HCT116 (cell line): ENCODE measurements around the gene CIB1. TPM values are rescaled to one million over a fixed set of nuclear protein-coding genes. Genes with fewer than 3 reads are reported as not detected.
A peak's percentile ranks its signal among the peaks of the same experiment; 100 is the strongest.

Experiments
- ATAC-seq: fragments of 200-7000 bp; cut with Tn5 transposase; 2 replicates; pipeline ENCODE4 v1.9.1; 2020; ENCODE audit warnings: mild to moderate bottlenecking, moderate library complexity
- BruUV-seq: library from RNA; stranded (reverse); fragments of 400-500 nt; replicated peaks from 2 replicates; lab custom pipeline; 2021; lab: Mats Ljungman, UMichigan
- CTCF ChIA-PET: fragments of 300-600 bp; sonication (Branson Sonifier 250); formaldehyde crosslinking; loops from one replicate; lab custom pipeline; 2021; ENCODE audit warnings: antibody characterized with exemption; lab: Charles Lee
- POLR2A ChIA-PET: fragments of 300-600, 350-600 bp; sonication (Branson Sonifier 250); formaldehyde crosslinking; loops from one replicate; lab custom pipeline; 2021; ENCODE audit warnings: antibody characterized with exemption; lab: Charles Lee
- RAD21 ChIA-PET, 2 experiments: fragments of 300-600 bp; sonication (Branson Sonifier 250); formaldehyde crosslinking; loops; one replicate each; lab custom pipeline; 2023; ENCODE audit warnings: low total read pairs in 2 of 2; ENCODE audit not compliant: uncharacterized antibody in 2 of 2, unreplicated experiment in 2 of 2, low non-redundant PET in 1 of 2; lab: Charles Lee
- DNase-seq: peaks from one replicate; pipeline ENCODE4 v3.0.0-alpha.2; 2010; ENCODE audit warnings: low read depth, low spot score
- H2AFZ ChIP-seq: fragments of 200-600 bp; shearing (Covaris generic), sonication (generic); 2 replicates; pipeline ENCODE4 v1.6.1; 2017; ENCODE audit warnings: low read depth, mixed run types, mixed read lengths, antibody characterized with exemption, low read length; ENCODE audit not compliant: poor library complexity, severe bottlenecking
- H3K27ac ChIP-seq: 2 replicates; pipeline ENCODE4 v1.5.1; 2012; ENCODE audit warnings: low read depth, low read length
- H3K27me3 ChIP-seq: fragments of 200-600 bp; sonication (generic); 2 replicates; pipeline ENCODE4 v1.6.1; 2016; ENCODE audit warnings: mixed run types, low read length, mixed read lengths; ENCODE audit not compliant: insufficient read depth
- H3K36me3 ChIP-seq, 2 experiments: fragments of 200-500 bp in 1 of 2; fragments of 200-600 bp in 1 of 2; sonication (Bioruptor generic) in 1 of 2; sonication (generic) in 1 of 2; 2 replicates each; pipeline versions ENCODE4 v1.5.1 to v1.6.1; 2014 to 2016; ENCODE audit warnings: low read length in 2 of 2, inconsistent platforms in 1 of 2, mixed read lengths in 1 of 2, mixed run types in 1 of 2; ENCODE audit not compliant: insufficient read depth in 2 of 2, control insufficient read depth in 1 of 2
- H3K4me1 ChIP-seq, 2 experiments: fragments of 200-600 bp in 1 of 2; sonication (generic) in 1 of 2; 2 replicates each; pipeline versions ENCODE4 v1.5.1 to v1.6.1; 2012 to 2017; ENCODE audit warnings: low read length in 2 of 2, inconsistent platforms in 1 of 2, mild to moderate bottlenecking in 1 of 2, mixed read lengths in 1 of 2, mixed run types in 1 of 2, moderate library complexity in 1 of 2; ENCODE audit not compliant: insufficient read depth in 2 of 2, control insufficient read depth in 1 of 2
- H3K4me2 ChIP-seq: fragments of 200-600 bp; sonication (generic); 2 replicates; pipeline ENCODE4 v1.6.1; 2017; ENCODE audit warnings: mixed run types, low read length, mixed read lengths
- H3K4me3 ChIP-seq, 2 experiments: fragments of 200-600 bp in 1 of 2; sonication (generic) in 1 of 2; replicated peaks in 1 of 2; 2 replicates each; pipeline ENCODE4 v1.5.1; 2011 to 2016; ENCODE audit warnings: low read length in 2 of 2, control low read depth in 1 of 2, low read depth in 1 of 2, mild to moderate bottlenecking in 1 of 2, mixed read lengths in 1 of 2, mixed run types in 1 of 2
- H3K79me2 ChIP-seq: fragments of 200-600 bp; sonication (generic); 2 replicates; pipeline ENCODE4 v1.6.1; 2017; ENCODE audit warnings: mild to moderate bottlenecking, mixed run types, low read length, moderate library complexity, mixed read lengths; ENCODE audit not compliant: insufficient read depth
- H3K9ac ChIP-seq: fragments of 200-600 bp; sonication (generic); 2 replicates; pipeline ENCODE4 v1.6.1; 2016; ENCODE audit warnings: low read length, mixed read lengths
- H3K9me2 ChIP-seq: fragments of 200-600 bp; sonication (generic), shearing (Covaris generic); 2 replicates; pipeline ENCODE4 v1.6.1; 2017; ENCODE audit warnings: mixed run types, mild to moderate bottlenecking, moderate library complexity; ENCODE audit not compliant: insufficient read depth
- H3K9me3 ChIP-seq, 2 experiments: fragments of 200-500 bp in 1 of 2; fragments of 200-600 bp in 1 of 2; sonication (Bioruptor generic) in 1 of 2; sonication (generic) in 1 of 2; 2 replicates each; pipeline ENCODE4 v1.6.1; 2014 to 2017; ENCODE audit warnings: low read length in 2 of 2, mixed read lengths in 2 of 2, inconsistent platforms in 1 of 2, low read depth in 1 of 2, mild to moderate bottlenecking in 1 of 2, mixed run types in 1 of 2, moderate library complexity in 1 of 2; ENCODE audit not compliant: control insufficient read depth in 1 of 2, insufficient read depth in 1 of 2
- H4K20me1 ChIP-seq: fragments of 200-600 bp; sonication (generic), shearing (Covaris generic); 2 replicates; pipeline ENCODE4 v1.6.1; 2017; ENCODE audit warnings: mixed run types, mild to moderate bottlenecking, moderate library complexity; ENCODE audit not compliant: insufficient read depth
- CBX3 ChIP-seq: IDR thresholded peaks from 2 replicates; pipeline ENCODE4 v1.6.1; 2012; ENCODE audit warnings: low read depth
- CEBPB ChIP-seq: IDR thresholded peaks from 2 replicates; pipeline ENCODE4 v1.6.1; 2012; ENCODE audit warnings: low read depth
- EGR1 ChIP-seq: IDR thresholded peaks from 2 replicates; pipeline ENCODE4 v1.6.1; 2012; ENCODE audit warnings: low read depth
- FOSL1 ChIP-seq: IDR thresholded peaks from 2 replicates; pipeline ENCODE4 v1.6.1; 2012; ENCODE audit warnings: low read depth
- POLR2AphosphoS5 ChIP-seq: IDR thresholded peaks from 2 replicates; pipeline ENCODE4 v1.6.1; 2011; ENCODE audit warnings: mild to moderate bottlenecking, low read depth, low read length, moderate library complexity
- RAD21 ChIP-seq: IDR thresholded peaks from 2 replicates; pipeline ENCODE4 v1.6.1; 2012; ENCODE audit warnings: low read depth, mild to moderate bottlenecking
- REST ChIP-seq: IDR thresholded peaks from 2 replicates; pipeline ENCODE4 v1.6.1; 2012; ENCODE audit warnings: low read depth
- TCF7L2 ChIP-seq: IDR thresholded peaks from 2 replicates; pipeline ENCODE4 v1.7.0; 2011; ENCODE audit warnings: borderline replicate concordance, inconsistent platforms; ENCODE audit not compliant: insufficient read depth, insufficient read length; ENCODE audit errors: extremely low read depth
- YY1 ChIP-seq: IDR thresholded peaks from 2 replicates; pipeline ENCODE4 v1.6.1; 2011; ENCODE audit warnings: low read length, low read depth, moderate library complexity, mild to moderate bottlenecking; ENCODE audit not compliant: insufficient replicate concordance; ENCODE audit errors: extremely low read depth
- ZBTB33 ChIP-seq: IDR thresholded peaks from 2 replicates; pipeline ENCODE4 v1.6.1; 2011; ENCODE audit warnings: mild to moderate bottlenecking, low read length, moderate library complexity; ENCODE audit not compliant: insufficient replicate concordance; ENCODE audit errors: extremely low read depth
- ZFX ChIP-seq: fragments of 450-650 bp; IDR thresholded peaks from 2 replicates; pipeline ENCODE4 v1.6.1; 2017
- intact Hi-C: fragments of 100-400 bp; cut with micrococcal nuclease; formaldehyde crosslinking; loops from 2 replicates; pipeline ENCODE4 v1.10.0; 2022
- total RNA-seq: library from RNA; stranded (reverse); gene quantifications from one replicate; pipeline ENCODE4 v1.2.1, GENCODE V29; 2021; ENCODE audit not compliant: unreplicated experiment

CIB1 gene
- total RNA-seq, 1 experiment from 2014 or later, result 92.7 TPM

GRCh38 chr15:90203473-90203872, 30.3 kb downstream of the CIB1 start:
- H3K27me3 ChIP-seq, result no peaks in the 10 kb centered on the region
- no peaks in the 10 kb centered on the region for H3K9me2 ChIP-seq
- POLR2A ChIA-PET, result no interaction called here
- peak overlapping the region; percentile 94; the same call in 1 of the 2 replicates for H3K4me2 ChIP-seq
- ATAC-seq (no peak), DNase-seq (no peak)
- H4K20me1 ChIP-seq, result no peaks in the 10 kb centered on the region
- H3K79me2 ChIP-seq, result peaks cover 68% of the 10 kb centered on the region
- H2AFZ ChIP-seq, result no peak overlapping the region
- CTCF ChIA-PET, result interaction anchor here (1.3 kb wide), 1 partner anchor 11 kb away, joined by 6 read pairs; no protein-coding TSS in a partner anchor
- intact Hi-C loops, result no loop called here
- RAD21 ChIA-PET, result no interaction called here
- no peaks in the 10 kb centered on the region for H3K9me3 ChIP-seq
- no peak overlapping the region for H3K27ac ChIP-seq
- TF ChIP-seq CBX3 (no peak), ZBTB33 (no peak), POLR2AphosphoS5 (peak; percentile 29; the same call in 1 of the 2 replicates), TCF7L2 (no peak)
- no TSS peak for BruUV-seq
- no peak overlapping the region for H3K9ac ChIP-seq
- peak overlapping the region; percentile 4 to 97; a peak in 2 of 4 replicates for H3K4me3 ChIP-seq
- H3K4me1 ChIP-seq, result peaks cover 15 to 63% of the 10 kb centered on the region in 2 experiments; a peak in 3 of 4 replicates
- peaks cover 2 to 21% of the 10 kb centered on the region in 2 experiments; a peak in 3 of 4 replicates for H3K36me3 ChIP-seq

- CTCF ChIA-PET, result interaction anchor here (1.3 kb wide), 1 partner anchor 12 kb away, joined by 6 read pairs; no protein-coding TSS in a partner anchor
- no peak for DNase-seq
- peak overlapping the region; percentile 94 for H3K4me2 ChIP-seq
- TF ChIP-seq FOSL1 (no peak), ZFX (no peak), CBX3 (no peak), TCF7L2 (no peak), YY1 (no peak), RAD21 (no peak), EGR1 (no peak), CEBPB (no peak), REST (no peak)
- TF ChIP-seq, all 23 proteins: peak for 0
- H3K9ac ChIP-seq, result peak overlapping the region; percentile 89
- peaks cover 2 to 21% of the 10 kb centered on the region in 2 experiments; a peak in 3 of 4 replicates for H3K36me3 ChIP-seq
- ChIA-PET POLR2A (no interaction called here), RAD21 (no interaction called here)
- no TSS peak for BruUV-seq
- intact Hi-C loops, result no loop called here
- no peak overlapping the region; the same call in 1 of the 2 replicates for H3K27ac ChIP-seq
- H3K79me2 ChIP-seq, result peaks cover 65% of the 10 kb centered on the region
- no peaks in the 10 kb centered on the region for H3K27me3 ChIP-seq
- peaks cover 18 to 64% of the 10 kb centered on the region in 2 experiments; a peak in 3 of 4 replicates for H3K4me1 ChIP-seq
- H3K9me2 ChIP-seq, result no peaks in the 10 kb centered on the region
- ATAC-seq, result no peak
- H4K20me1 ChIP-seq, result no peaks in the 10 kb centered on the region
- no peak overlapping the region for H2AFZ ChIP-seq
- no peaks in the 10 kb centered on the region for H3K9me3 ChIP-seq
- peak overlapping the region; percentile 84 to 97; a peak in 3 of 4 replicates for H3K4me3 ChIP-seq
These were observed 30.8 kb downstream of the CIB1 start for GRCh38 chr15:90202929-90203328.
